NCI-H2196 treated with DMSO at 0.1 percent for 48 hours (cell line): Measurements from ENCODE around the gene SLC16A13.
"Not testable (repeated sequence)": the region's sequence is repeated elsewhere in the genome, so short reads cannot be mapped to it uniquely, and the experiment has no call there.

ENCODE experiments used
- DNase-seq: peaks from one replicate; lab custom pipeline; 2025; ENCODE audit not compliant: unreplicated experiment; lab: John Stamatoyannopoulos, UW

SLC16A13 gene

DNA sequence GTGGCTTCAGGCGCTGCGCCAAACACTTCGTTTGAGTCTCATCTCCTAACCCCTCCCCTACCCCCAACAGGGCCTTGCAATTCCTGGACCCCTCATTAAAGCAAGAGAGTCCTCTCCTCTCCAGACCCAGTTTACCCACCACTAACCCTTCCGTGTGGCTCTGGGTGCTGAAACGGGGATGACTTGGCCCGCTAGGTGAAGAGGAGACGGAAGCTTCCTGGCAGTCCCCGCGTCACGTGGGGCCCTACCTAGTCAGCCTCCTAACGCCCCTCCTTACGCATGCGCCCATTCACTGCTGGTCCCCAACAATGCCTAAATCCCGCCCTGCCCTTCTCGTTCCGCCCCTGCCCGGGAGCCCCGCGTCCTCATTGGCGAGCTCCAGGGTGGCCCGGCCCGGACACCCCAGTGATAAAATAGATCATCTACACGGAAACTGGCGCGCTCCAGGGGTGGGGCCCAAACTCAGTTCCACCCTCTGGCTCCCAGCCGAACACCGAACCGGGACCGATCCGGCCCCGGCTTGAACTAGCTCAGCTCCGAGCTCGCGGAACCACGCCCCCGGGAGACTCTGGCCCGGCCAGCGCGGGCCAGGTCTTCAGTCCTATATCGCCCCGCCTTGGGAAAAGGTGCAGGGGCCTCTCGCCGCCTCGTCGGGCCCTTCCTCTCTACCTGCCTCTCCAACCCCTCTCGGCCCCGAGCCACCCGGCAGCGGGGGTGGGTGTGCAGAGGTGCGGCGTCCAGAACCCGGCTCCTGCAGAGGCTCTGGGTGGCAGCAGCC lies at the start of gene SLC16A13:
Gene SLC16A13 (plus strand): TSS at position 425 of the 778 bp plus-strand sequence. CDS start 368 bp downstream, outside the sequence.
- DNase-seq = peak; percentile 86

DNA sequence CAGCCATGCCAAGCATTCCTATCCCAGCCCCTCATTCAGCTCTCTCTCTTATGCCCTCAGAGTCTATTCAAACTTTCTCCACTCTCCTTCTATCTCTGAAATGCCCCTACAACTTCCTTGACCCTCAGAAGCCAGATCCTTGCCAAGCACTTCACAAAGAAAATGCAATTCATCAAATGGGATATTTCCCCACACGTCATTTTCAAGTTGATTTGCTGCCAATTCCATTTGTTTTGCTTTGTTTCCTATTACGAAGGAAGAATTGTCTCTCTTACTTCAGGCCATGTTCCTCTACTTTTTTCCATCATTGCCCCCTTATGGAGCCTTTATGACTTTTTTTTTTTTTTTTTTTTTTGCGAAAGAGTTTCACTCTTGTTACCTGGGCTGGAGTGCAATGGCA lies 49.1 kb upstream of the SLC16A13 start:
- no peak for DNase-seq

DNA sequence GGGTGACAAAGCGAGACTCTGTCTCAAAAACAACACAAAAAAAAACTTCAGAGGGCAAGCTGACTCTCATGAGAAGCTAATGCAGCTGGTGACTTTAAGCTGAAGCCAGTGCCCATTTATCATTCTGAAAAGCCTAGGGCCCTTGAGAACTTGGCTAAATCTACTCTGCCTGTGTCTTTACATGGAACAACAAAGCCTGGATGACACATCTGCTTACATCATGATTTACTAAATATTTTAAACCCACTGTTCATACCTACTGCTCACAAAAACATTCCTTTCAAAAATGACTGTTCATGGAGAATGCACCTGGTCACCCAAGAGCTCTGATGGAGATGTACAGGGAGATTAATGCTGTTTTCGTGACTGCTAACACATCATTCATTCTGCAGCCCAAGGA lies 46.0 kb upstream of the SLC16A13 start:
- no peak for DNase-seq

DNA sequence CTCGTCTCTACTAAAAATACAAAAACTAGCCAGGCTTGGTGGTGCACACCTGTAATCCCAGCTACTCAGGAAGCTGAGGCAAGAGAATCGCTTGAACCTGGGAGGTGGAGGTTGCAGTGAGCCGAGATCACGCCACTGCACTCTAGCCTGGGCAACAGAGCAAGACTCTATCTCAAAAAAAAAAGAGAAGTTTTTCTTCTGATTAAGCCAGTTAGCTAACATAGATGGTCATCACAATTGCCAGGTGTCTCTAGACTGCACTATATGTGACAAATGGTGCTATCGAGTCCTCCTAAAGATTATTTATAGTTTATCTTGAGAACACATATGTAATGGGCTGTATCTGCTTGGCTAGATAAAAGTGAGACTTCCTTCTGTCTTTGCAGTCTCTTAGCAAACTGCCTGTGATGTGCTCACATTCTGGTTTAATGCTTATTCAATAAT lies 42.2 kb upstream of the SLC16A13 start:
- not testable (repeated sequence) for DNase-seq

DNA sequence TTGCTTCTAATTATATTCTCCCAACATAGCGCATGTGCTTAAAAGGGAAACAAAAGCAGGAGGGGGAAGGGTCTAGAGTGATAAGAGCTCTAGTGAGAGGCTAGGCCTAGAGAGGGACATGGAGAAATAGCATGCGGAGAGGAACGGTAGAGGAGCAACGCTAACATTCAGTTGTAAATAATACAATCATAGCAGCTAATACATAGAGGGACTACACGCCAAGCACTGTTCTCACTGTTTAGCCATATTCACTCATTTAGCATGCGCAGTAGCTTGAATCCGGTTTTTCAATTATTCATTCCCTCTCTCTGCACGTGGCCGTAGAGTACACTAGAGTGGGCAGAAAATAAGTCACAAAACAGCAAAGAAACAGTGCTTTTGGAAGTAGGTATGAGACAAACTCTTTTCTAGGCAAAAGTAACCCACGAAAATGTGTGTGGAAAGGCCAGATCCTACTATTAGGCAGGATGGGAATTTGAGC lies 41.7 kb upstream of the SLC16A13 start:
- DNase-seq = no peak

DNA sequence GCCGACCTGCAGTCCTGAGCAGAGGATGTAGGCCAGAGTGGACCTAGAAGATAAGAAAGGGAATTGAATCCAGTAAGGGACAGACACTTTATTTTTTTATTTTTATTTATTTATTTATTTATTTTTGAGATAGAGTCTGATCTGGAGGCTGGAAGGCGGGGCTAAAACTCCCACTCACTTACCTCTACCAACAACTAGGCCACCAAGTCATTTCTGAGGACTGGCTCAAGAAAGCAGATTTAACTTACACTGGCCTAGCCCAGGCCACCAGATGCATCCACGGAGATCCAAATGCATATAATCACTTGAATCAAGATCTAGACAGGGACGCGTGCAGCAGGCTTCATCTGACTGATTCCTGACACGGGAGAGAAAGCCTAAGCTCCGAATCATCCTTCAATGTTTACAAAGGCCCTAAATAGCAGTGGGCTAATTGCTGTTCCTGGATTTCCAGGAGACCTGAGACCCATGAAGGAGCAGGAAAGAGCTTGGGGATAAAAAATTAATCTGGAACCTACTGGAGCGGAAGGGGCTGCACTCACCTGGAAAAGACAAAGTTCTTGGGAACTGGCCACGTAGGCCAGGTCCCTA lies 41.1 kb upstream of the SLC16A13 start:
- DNase-seq = no peak

- no peak for DNase-seq
Observed at GRCh38 chr17:6995500-6996255, 40.1 kb upstream of the SLC16A13 start, which contains the start of gene ALOX12. Gene ALOX12 (plus strand): TSS chr17:6996049. CDS start chr17:6996118, 69 bp downstream.

GRCh38 chr17:6996256-6997011 lies 39.4 kb upstream of the SLC16A13 start:
- DNase-seq = no peak

- no peak for DNase-seq
Observed at GRCh38 chr17:6997171-6997570, 38.6 kb upstream of the SLC16A13 start.

DNA sequence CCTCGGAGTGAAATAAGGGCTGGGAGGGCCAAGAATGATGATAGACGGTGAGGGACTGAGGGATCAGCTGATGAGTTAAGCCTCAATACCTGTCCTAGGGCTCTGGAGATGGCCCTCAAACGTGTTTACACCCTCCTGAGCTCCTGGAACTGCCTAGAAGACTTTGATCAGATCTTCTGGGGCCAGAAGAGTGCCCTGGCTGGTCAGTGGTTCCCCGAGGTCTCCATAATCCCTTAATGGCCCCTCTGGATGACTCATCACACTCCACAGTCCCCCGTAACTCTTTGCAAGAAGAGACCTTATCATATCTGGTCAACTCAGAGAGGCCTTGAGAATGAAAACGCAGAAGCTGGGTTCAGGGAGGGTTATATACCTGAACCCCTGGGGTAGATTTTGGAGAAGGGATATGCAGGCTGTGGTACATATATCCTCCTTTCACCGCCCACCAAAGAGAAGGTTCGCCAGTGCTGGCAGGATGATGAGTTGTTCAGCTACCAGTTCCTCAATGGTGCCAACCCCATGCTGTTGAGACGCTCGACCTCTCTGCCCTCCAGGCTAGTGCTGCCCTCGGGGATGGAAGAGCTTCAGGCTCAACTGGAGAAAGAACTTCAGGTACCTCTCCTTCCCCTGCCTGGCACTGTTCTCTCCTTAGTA lies 36.8 kb upstream of the SLC16A13 start:
- no peak for DNase-seq

- DNase-seq = no peak
Observed at GRCh38 chr17:7001318-7001961, 34.4 kb upstream of the SLC16A13 start.

GRCh38 chr17:7002288-7003047 lies 33.3 kb upstream of the SLC16A13 start:
- DNase-seq = no peak

DNA sequence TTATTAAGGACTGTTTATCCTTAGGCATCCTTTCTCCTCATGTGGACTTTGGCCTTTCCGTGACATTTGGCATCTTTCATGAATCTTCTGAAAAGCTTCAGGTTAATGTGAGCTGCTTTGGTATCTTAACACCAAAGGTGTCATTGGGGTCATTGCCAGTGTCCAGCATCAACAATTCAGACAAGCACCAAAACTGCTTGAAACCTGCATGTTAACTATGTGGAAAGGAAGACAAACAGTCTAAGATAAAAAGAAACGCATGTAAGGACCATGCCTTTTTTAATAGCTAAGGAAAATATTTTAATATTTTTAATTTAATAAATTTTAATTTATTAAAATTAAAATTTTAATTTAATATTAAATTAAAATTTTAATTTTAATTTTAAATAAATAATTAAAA lies 32.1 kb upstream of the SLC16A13 start:
- no peak for DNase-seq

DNA sequence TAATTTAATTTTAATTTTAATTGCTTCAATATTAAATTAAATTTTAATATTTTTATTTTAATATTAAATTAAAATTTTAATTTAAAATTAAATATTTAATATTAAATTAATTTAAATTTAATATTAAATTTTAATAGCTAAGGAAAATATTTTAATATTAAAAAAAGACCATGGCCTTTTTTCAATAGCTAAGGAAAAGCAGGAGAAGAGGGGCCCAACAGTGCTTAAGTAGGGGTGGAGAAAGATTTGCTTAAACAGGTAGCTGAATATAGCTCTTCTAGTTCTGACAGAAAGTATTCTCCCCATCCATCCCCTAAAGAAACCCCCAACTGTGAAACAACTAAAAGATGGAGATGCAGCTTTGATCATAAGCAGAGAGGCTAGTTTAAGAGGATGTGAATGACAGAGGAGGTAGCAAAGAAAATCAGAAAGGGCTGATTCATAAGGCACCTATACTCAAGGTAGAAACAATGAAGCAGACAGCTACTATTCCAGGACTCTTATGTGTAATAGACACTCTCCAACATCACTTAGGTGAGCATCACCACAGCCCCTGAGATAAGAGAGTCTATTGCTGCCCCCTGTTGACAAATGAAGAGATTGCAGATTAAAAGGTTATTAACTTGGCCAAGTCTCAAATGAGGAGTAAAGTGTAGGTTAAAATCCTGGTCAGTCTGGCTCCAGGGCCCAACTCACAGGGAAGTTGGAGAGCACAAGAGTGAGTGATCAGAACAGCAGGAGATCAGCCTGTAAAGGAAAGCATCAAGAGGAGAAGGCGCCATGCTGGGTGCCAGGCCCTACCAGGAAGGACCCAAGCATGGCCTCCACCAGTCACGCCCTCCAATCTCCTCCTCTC lies 31.2 kb upstream of the SLC16A13 start:
- peak; percentile 32 for DNase-seq

GRCh38 chr17:7005716-7006115 lies 30.1 kb upstream of the SLC16A13 start:
- no peak for DNase-seq

- no peak for DNase-seq
Observed at GRCh38 chr17:7007143-7007542, 28.7 kb upstream of the SLC16A13 start.

- no peak for DNase-seq
Observed at GRCh38 chr17:7010523-7010922, 25.3 kb upstream of the SLC16A13 start.

GRCh38 chr17:7011415-7011814 lies 24.4 kb upstream of the SLC16A13 start:
- no peak for DNase-seq
